ENCODE measurements around the gene KCNG2.
"Not testable (repeated sequence)": the region's sequence is repeated elsewhere in the genome, so short reads cannot be mapped to it uniquely, and the experiment has no call there.

Gene KCNG2

GRCh38 chr18:79750980-79751571, 46.7 kb upstream of the KCNG2 start (continued):
- TF ChIP-seq SP2 (tag by site-specific recombination; IDR thresholded peaks at IDR 0.05): no peak

- H3K4me3 ChIP-seq (ENCODE audit: low read depth, low read length); CTCF ChIA-PET; H3K4me1 ChIP-seq (ENCODE audit: control insufficient read depth, insufficient read depth, low read length); H3K9me3 ChIP-seq (ENCODE audit: control insufficient read depth, insufficient read depth, low read depth, low read length); POLR2A ChIA-PET; H3K27ac ChIP-seq (ENCODE audit: extremely low read depth, low read depth, low read length): not testable (repeated sequence)
- H3K36me3 ChIP-seq (ENCODE audit: control insufficient read depth in 2 of 2, insufficient read depth in 1 of 2, low read length in 2 of 2): peaks cover 0 to 19% of the 10 kb centered on the region in 2 experiments; a peak in 1 of 3 replicates
Measured at GRCh38 chr18:79751918-79752578, 45.7 kb upstream of the KCNG2 start.

GRCh38 chr18:79752946-79753345, 44.8 kb upstream of the KCNG2 start:
- H3K4me1 ChIP-seq (ENCODE audit: control insufficient read depth, insufficient read depth, low read length); H3K4me3 ChIP-seq (ENCODE audit: low read depth, low read length); H3K27ac ChIP-seq (ENCODE audit: extremely low read depth, low read depth, low read length); CTCF ChIA-PET; POLR2A ChIA-PET; H3K9me3 ChIP-seq (ENCODE audit: control insufficient read depth, insufficient read depth, low read depth, low read length): not testable (repeated sequence)
- H3K36me3 ChIP-seq (ENCODE audit: control insufficient read depth in 2 of 2, insufficient read depth in 1 of 2, low read length in 2 of 2): peaks cover 0 to 19% of the 10 kb centered on the region in 2 experiments; a peak in 1 of 3 replicates

GRCh38 chr18:79753391-79753851, 44.3 kb upstream of the KCNG2 start:
- ChIA-PET CTCF (interaction anchor here (0.6 kb wide), 1 partner anchor 1297 kb away, joined by 3 read pairs; no protein-coding TSS in a partner anchor), POLR2A (no interaction called here)
- H3K9me3 ChIP-seq (ENCODE audit: control insufficient read depth, insufficient read depth, low read depth, low read length): no peaks in the 10 kb centered on the region
- peaks cover 0 to 19% of the 10 kb centered on the region in 2 experiments; a peak in 1 of 3 replicates for H3K36me3 ChIP-seq (ENCODE audit: control insufficient read depth in 2 of 2, insufficient read depth in 1 of 2, low read length in 2 of 2)
- H3K4me3 ChIP-seq (ENCODE audit: low read depth, low read length): no peak overlapping the region
- TF ChIP-seq WT1 (tag by site-specific recombination; IDR thresholded peaks at IDR 0.05) (no peak), ZNF843 (tag by site-specific recombination; IDR thresholded peaks at IDR 0.05) (no peak), ZFP3 (tag by site-specific recombination; IDR thresholded peaks at IDR 0.05; ENCODE audit: low read depth) (no peak), ZNF837 (tag by site-specific recombination; IDR thresholded peaks at IDR 0.05) (no peak), INSM2 (tag by site-specific recombination; IDR thresholded peaks at IDR 0.05) (no peak), ZNF24 (tag by site-specific recombination; IDR thresholded peaks at IDR 0.05) (no peak), KLF7 (tag by site-specific recombination; IDR thresholded peaks at IDR 0.05; ENCODE audit: borderline replicate concordance) (no peak), ZNF184 (tag by site-specific recombination; IDR thresholded peaks at IDR 0.05) (no peak), ZFP41 (tag by site-specific recombination; IDR thresholded peaks at IDR 0.05; ENCODE audit: borderline replicate concordance) (no peak), ZNF544 (tag by site-specific recombination; IDR thresholded peaks at IDR 0.05) (no peak), ZNF449 (tag by site-specific recombination; IDR thresholded peaks at IDR 0.05) (no peak)
- H3K27ac ChIP-seq (ENCODE audit: extremely low read depth, low read depth, low read length): no peak overlapping the region
- no peaks in the 10 kb centered on the region for H3K4me1 ChIP-seq (ENCODE audit: control insufficient read depth, insufficient read depth, low read length)
